Mammary epithelial cell (primary cell): ENCODE results near the gene SNN.

Source experiments
- EZH2 ChIP-seq: IDR thresholded peaks from 2 replicates; pipeline ENCODE4 v1.6.1; 2012; ENCODE audit warnings: low read length, inconsistent platforms, borderline replicate concordance
- TF ChIP-seq, protein P1 (sequence below), 2 donors: IDR thresholded peaks in 1 of 2; conservative IDR thresholded peaks in 1 of 2; 2 replicates each; pipeline ENCODE4 v1.5.1; 2011 to 2012; ENCODE audit warnings: inconsistent platforms in 2 of 2, low read length in 2 of 2, mild to moderate bottlenecking in 2 of 2, control low read depth in 1 of 2, low read depth in 1 of 2; ENCODE audit not compliant: insufficient read depth in 1 of 2; ENCODE audit errors: extremely low read depth in 1 of 2

DNA sequence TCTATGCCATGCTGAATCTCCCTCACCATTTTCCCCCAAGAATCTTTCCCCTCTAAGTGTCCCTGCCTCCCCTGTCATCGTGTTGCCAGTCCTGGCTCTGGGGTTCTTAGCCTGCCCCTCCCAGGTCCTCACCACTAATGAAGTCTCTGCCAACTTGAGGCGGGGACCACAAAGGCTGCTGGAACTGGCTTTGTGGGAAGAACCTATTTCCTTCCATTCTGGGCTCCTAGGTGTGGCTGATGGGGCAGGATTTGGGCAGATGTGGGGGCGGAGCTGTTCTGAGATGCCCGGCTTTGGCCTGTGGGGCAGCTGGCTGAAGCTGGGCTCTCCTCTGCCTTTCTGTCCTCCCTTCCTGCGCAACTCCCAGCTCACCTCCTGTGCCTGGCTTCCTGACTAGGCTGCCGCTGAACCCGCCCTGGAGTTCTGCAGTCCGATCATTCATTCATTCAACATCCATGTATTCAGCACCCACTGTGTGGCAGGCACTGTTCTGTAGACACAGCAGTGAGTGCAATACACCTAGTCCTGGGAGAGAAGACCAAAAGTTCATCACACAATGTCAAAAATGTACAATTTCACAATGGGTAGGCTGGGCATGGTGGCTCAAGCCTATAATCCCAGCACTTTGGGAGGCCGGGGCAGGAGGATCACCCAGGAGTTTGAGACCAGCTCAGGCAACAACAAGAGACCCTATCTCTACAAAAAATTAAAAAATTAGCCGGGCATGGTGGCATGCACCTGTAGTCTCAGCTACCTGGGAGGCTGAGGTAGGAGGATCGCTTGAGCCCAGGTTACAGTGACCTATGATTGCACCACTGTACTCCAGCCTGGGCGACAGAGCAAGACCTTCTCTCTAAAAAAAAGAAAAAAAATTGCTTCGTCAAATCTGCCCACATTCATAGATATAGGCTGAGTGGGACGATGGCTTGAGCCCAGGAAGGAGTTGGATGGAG is 1.9 kb upstream of the SNN start:
- TF ChIP-seq EZH2, result no peak
- TF ChIP-seq, protein P1, sequence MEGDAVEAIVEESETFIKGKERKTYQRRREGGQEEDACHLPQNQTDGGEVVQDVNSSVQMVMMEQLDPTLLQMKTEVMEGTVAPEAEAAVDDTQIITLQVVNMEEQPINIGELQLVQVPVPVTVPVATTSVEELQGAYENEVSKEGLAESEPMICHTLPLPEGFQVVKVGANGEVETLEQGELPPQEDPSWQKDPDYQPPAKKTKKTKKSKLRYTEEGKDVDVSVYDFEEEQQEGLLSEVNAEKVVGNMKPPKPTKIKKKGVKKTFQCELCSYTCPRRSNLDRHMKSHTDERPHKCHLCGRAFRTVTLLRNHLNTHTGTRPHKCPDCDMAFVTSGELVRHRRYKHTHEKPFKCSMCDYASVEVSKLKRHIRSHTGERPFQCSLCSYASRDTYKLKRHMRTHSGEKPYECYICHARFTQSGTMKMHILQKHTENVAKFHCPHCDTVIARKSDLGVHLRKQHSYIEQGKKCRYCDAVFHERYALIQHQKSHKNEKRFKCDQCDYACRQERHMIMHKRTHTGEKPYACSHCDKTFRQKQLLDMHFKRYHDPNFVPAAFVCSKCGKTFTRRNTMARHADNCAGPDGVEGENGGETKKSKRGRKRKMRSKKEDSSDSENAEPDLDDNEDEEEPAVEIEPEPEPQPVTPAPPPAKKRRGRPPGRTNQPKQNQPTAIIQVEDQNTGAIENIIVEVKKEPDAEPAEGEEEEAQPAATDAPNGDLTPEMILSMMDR (conservative IDR thresholded peaks at IDR 0.05 in 1 of 2, IDR thresholded peaks at IDR 0.05 in 1 of 2; ENCODE audit: extremely low read depth in 1 of 2, insufficient read depth in 1 of 2, low read depth in 1 of 2, low read length in 2 of 2), result no peak
